Liver (tissue), 10 donors: Measurements from ENCODE around the gene VAPA. TPM values are rescaled to one million over a fixed set of nuclear protein-coding genes. Genes with fewer than 3 reads are reported as not detected.

Experiments used
- DNase-seq: peaks from one replicate; pipeline ENCODE4 v3.0.0-alpha.2; 2017; ENCODE audit warnings: low spot score
- H3K27ac ChIP-seq, 2 donors: one replicate each; pipeline ENCODE4 v1.7.0; 2013; ENCODE audit warnings: inconsistent platforms in 2 of 2, low read length in 2 of 2, control low read depth in 1 of 2, low read depth in 1 of 2, mild to moderate bottlenecking in 1 of 2
- H3K27me3 ChIP-seq, 4 donors: one replicate each; pipeline versions ENCODE4 v1.6.1 to v1.7.0; 2013; ENCODE audit warnings: low read length in 3 of 4, inconsistent platforms in 1 of 4, mild to moderate bottlenecking in 1 of 4, moderate library complexity in 1 of 4; ENCODE audit not compliant: control insufficient read depth in 4 of 4, insufficient read depth in 4 of 4
- H3K36me3 ChIP-seq, 4 donors: one replicate each; pipeline versions ENCODE4 v1.6.1 to v1.7.0; 2013; ENCODE audit warnings: low read length in 3 of 4, mild to moderate bottlenecking in 3 of 4, low read depth in 1 of 4, moderate library complexity in 1 of 4; ENCODE audit not compliant: control insufficient read depth in 4 of 4, insufficient read depth in 3 of 4
- H3K4me1 ChIP-seq, 4 donors: one replicate each; pipeline versions ENCODE4 v1.6.1 to v1.7.0; 2013; ENCODE audit warnings: low read length in 3 of 4, mild to moderate bottlenecking in 3 of 4, moderate library complexity in 1 of 4; ENCODE audit not compliant: control insufficient read depth in 4 of 4, insufficient read depth in 4 of 4
- H3K4me3 ChIP-seq, 3 donors: one replicate each; pipeline versions ENCODE4 v1.6.1 to v1.7.0; 2013; ENCODE audit warnings: low read length in 3 of 3, control low read depth in 1 of 3, low read depth in 1 of 3, mild to moderate bottlenecking in 1 of 3
- H3K9ac ChIP-seq, 2 donors: one replicate each; pipeline ENCODE4 v1.7.0; 2013; ENCODE audit warnings: low read length in 2 of 2, mild to moderate bottlenecking in 2 of 2, moderate library complexity in 2 of 2, control low read depth in 1 of 2, low read depth in 1 of 2
- H3K9me3 ChIP-seq, 4 donors: one replicate each; pipeline versions ENCODE4 v1.6.1 to v1.7.0; 2013; ENCODE audit warnings: low read length in 3 of 4; ENCODE audit not compliant: control insufficient read depth in 4 of 4
- EGR1 ChIP-seq, 2 donors: IDR thresholded peaks; 2 replicates each; pipeline ENCODE4 v1.6.1; 2016 to 2018; ENCODE audit warnings: antibody characterized with exemption in 2 of 2, low read depth in 2 of 2
- FOXA1 ChIP-seq: IDR thresholded peaks from 2 replicates; pipeline ENCODE4 v1.6.1; 2016; ENCODE audit warnings: antibody characterized with exemption
- FOXA2 ChIP-seq: IDR thresholded peaks from 2 replicates; pipeline ENCODE4 v1.6.1; 2016; ENCODE audit warnings: antibody characterized with exemption
- GABPA ChIP-seq, 2 donors: IDR thresholded peaks in 1 of 2; conservative IDR thresholded peaks in 1 of 2; 2 replicates each; pipeline ENCODE4 v1.6.1; 2016; ENCODE audit warnings: antibody characterized with exemption in 2 of 2, mild to moderate bottlenecking in 1 of 2, moderate library complexity in 1 of 2
- HNF4A ChIP-seq, 2 donors: conservative IDR thresholded peaks; 2 replicates each; pipeline ENCODE4 v1.6.1; 2016; ENCODE audit warnings: antibody characterized with exemption in 2 of 2, mild to moderate bottlenecking in 2 of 2
- HNF4G ChIP-seq: IDR thresholded peaks from 2 replicates; pipeline ENCODE4 v1.6.1; 2016; ENCODE audit warnings: antibody characterized with exemption
- JUND ChIP-seq, 2 donors: IDR thresholded peaks; 2 replicates each; pipeline ENCODE4 v1.6.1; 2016; ENCODE audit warnings: antibody characterized with exemption in 2 of 2
- NR2F2 ChIP-seq: IDR thresholded peaks from 2 replicates; pipeline ENCODE4 v1.6.1; 2016; ENCODE audit warnings: antibody characterized with exemption
- RAD21 ChIP-seq, 2 donors: IDR thresholded peaks; 2 replicates each; pipeline ENCODE4 v1.6.1; 2016; ENCODE audit warnings: antibody characterized with exemption in 2 of 2, mild to moderate bottlenecking in 2 of 2
- RXRA ChIP-seq, 2 donors: IDR thresholded peaks; 2 replicates each; pipeline ENCODE4 v1.6.1; 2017 to 2018; ENCODE audit warnings: antibody characterized with exemption in 2 of 2, mild to moderate bottlenecking in 1 of 2
- SP1 ChIP-seq: IDR thresholded peaks from 2 replicates; pipeline ENCODE4 v1.6.1; 2018; ENCODE audit warnings: antibody characterized with exemption, mild to moderate bottlenecking
- TAF1 ChIP-seq: conservative IDR thresholded peaks from 2 replicates; pipeline ENCODE4 v1.6.1; 2016; ENCODE audit warnings: antibody characterized with exemption, mild to moderate bottlenecking
- YY1 ChIP-seq: IDR thresholded peaks from 2 replicates; pipeline ENCODE4 v1.6.1; 2016; ENCODE audit warnings: antibody characterized with exemption, mild to moderate bottlenecking
- WGBS: extraction: QIAGEN DNeasy Blood & Tissue Kit; methylation state at CpG from one replicate; pipeline ENCODE4 v1.1.7; 2013; 5-methylcytosine and 5-hydroxymethylcytosine counted together
- polyA plus RNA-seq, 2 donors: library from polyadenylated mRNA; stranded (reverse) in 1 of 2; unstranded in 1 of 2; fragments of 200-250 nt in 1 of 2; fragments of >200 nt in 1 of 2; fragmentation: Nextera tagmentation in 1 of 2; extraction: Ambion mirVana in 1 of 2; gene quantifications; one replicate each; pipeline versions ENCODE4 v1.2.1 to v1.2.3, GENCODE V29; 2013 to 2015
- small RNA-seq: library from RNA; depleted of rRNA; stranded (forward); fragments of <200 nt; gene quantifications from one replicate; pipeline ENCODE3, GENCODE V24; 2014
- total RNA-seq, 2 donors: library from RNA; depleted of rRNA; stranded (reverse); fragments of >200 nt; gene quantifications; one replicate each; pipeline ENCODE4 v1.2.3, GENCODE V29; 2014
- TF ChIP-seq, protein P1 (sequence below): IDR thresholded peaks from 2 replicates; pipeline ENCODE4 v1.6.1; 2016; ENCODE audit warnings: antibody characterized with exemption
- TF ChIP-seq, protein P2 (sequence below): fragments of 150-350 bp; IDR thresholded peaks from 2 replicates; pipeline ENCODE4 v1.5.1; 2017; ENCODE audit warnings: improper control_type of control experiment, low read depth, low read length; ENCODE audit not compliant: missing input control
- TF ChIP-seq, protein P3 (sequence below): IDR thresholded peaks from 2 replicates; pipeline ENCODE4 v1.6.1; 2016; ENCODE audit warnings: antibody characterized with exemption
- TF ChIP-seq, protein P4 (sequence below): IDR thresholded peaks from 2 replicates; pipeline ENCODE4 v1.6.1; 2016; ENCODE audit warnings: antibody characterized with exemption, mild to moderate bottlenecking
- TF ChIP-seq, protein P5 (sequence below): IDR thresholded peaks from 2 replicates; pipeline ENCODE4 v1.6.1; 2016; ENCODE audit warnings: antibody characterized with exemption
- donor health status: healthy.
- donor health status: healthy.
- donor health status: healthy.
- donor health status: healthy.
- donor health status: healthy.

The VAPA gene
- total and polyA plus RNA-seq, 4 donors = 80.7 to 114 (median 91.0) TPM

DNA sequence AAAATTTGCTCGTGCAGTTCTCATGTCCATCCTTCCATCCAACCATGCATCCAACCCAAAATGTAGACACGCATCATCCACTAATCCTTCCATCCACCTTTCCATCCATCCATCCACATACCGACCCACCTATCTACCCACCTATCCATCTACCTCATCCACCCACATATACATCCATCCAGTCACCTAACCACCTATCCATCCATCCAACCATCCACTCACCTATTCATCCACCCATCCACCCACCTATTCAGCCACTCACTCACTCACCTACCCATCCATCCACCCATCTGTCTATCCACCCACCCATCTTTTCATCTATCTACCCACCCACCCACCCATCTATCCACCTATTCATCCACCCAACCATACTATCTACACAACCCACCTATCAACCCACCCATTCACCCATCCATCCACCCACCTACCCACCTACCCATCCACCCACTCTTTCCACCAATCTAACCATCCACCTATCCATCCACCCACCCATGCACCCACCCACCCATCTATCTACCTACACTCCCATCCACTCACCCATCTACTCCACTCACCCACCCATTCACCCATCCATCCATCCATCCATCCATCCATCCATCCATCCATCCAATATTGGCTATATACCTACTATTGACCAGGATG is 94.3 kb downstream of the VAPA start:
- Histone ChIP-seq H3K9ac (no peak overlapping the region), H3K36me3 (no peaks in the 10 kb centered on the region), H3K4me1 (no peaks in the 10 kb centered on the region), H3K27me3 (no peaks in the 10 kb centered on the region), H3K27ac (no peak overlapping the region), H3K9me3 (no peaks in the 10 kb centered on the region), H3K4me3 (no peak overlapping the region)
- no peak for DNase-seq
- TF ChIP-seq TAF1 (no peak), EGR1 (IDR thresholded peaks at IDR 0.05; ENCODE audit: low read depth in 2 of 2) (no peak), NR2F2 (no peak), HNF4A (conservative IDR thresholded peaks at IDR 0.05) (no peak), RXRA (IDR thresholded peaks at IDR 0.05) (no peak), SP1 (no peak), FOXA2 (no peak), YY1 (no peak), HNF4G (no peak), RAD21 (IDR thresholded peaks at IDR 0.05) (no peak), GABPA (IDR thresholded peaks at IDR 0.05 in 1 of 2, conservative IDR thresholded peaks at IDR 0.05 in 1 of 2) (no peak), JUND (IDR thresholded peaks at IDR 0.05) (no peak), FOXA1 (no peak)
- TF ChIP-seq, protein P1, sequence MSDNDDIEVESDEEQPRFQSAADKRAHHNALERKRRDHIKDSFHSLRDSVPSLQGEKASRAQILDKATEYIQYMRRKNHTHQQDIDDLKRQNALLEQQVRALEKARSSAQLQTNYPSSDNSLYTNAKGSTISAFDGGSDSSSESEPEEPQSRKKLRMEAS = no peak
- TF ChIP-seq, protein P2, sequence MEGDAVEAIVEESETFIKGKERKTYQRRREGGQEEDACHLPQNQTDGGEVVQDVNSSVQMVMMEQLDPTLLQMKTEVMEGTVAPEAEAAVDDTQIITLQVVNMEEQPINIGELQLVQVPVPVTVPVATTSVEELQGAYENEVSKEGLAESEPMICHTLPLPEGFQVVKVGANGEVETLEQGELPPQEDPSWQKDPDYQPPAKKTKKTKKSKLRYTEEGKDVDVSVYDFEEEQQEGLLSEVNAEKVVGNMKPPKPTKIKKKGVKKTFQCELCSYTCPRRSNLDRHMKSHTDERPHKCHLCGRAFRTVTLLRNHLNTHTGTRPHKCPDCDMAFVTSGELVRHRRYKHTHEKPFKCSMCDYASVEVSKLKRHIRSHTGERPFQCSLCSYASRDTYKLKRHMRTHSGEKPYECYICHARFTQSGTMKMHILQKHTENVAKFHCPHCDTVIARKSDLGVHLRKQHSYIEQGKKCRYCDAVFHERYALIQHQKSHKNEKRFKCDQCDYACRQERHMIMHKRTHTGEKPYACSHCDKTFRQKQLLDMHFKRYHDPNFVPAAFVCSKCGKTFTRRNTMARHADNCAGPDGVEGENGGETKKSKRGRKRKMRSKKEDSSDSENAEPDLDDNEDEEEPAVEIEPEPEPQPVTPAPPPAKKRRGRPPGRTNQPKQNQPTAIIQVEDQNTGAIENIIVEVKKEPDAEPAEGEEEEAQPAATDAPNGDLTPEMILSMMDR = no peak
- TF ChIP-seq, protein P3, sequence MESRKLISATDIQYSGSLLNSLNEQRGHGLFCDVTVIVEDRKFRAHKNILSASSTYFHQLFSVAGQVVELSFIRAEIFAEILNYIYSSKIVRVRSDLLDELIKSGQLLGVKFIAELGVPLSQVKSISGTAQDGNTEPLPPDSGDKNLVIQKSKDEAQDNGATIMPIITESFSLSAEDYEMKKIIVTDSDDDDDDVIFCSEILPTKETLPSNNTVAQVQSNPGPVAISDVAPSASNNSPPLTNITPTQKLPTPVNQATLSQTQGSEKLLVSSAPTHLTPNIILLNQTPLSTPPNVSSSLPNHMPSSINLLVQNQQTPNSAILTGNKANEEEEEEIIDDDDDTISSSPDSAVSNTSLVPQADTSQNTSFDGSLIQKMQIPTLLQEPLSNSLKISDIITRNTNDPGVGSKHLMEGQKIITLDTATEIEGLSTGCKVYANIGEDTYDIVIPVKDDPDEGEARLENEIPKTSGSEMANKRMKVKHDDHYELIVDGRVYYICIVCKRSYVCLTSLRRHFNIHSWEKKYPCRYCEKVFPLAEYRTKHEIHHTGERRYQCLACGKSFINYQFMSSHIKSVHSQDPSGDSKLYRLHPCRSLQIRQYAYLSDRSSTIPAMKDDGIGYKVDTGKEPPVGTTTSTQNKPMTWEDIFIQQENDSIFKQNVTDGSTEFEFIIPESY = no peak
- TF ChIP-seq, protein P4, sequence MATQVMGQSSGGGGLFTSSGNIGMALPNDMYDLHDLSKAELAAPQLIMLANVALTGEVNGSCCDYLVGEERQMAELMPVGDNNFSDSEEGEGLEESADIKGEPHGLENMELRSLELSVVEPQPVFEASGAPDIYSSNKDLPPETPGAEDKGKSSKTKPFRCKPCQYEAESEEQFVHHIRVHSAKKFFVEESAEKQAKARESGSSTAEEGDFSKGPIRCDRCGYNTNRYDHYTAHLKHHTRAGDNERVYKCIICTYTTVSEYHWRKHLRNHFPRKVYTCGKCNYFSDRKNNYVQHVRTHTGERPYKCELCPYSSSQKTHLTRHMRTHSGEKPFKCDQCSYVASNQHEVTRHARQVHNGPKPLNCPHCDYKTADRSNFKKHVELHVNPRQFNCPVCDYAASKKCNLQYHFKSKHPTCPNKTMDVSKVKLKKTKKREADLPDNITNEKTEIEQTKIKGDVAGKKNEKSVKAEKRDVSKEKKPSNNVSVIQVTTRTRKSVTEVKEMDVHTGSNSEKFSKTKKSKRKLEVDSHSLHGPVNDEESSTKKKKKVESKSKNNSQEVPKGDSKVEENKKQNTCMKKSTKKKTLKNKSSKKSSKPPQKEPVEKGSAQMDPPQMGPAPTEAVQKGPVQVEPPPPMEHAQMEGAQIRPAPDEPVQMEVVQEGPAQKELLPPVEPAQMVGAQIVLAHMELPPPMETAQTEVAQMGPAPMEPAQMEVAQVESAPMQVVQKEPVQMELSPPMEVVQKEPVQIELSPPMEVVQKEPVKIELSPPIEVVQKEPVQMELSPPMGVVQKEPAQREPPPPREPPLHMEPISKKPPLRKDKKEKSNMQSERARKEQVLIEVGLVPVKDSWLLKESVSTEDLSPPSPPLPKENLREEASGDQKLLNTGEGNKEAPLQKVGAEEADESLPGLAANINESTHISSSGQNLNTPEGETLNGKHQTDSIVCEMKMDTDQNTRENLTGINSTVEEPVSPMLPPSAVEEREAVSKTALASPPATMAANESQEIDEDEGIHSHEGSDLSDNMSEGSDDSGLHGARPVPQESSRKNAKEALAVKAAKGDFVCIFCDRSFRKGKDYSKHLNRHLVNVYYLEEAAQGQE = no peak
- TF ChIP-seq, protein P5, sequence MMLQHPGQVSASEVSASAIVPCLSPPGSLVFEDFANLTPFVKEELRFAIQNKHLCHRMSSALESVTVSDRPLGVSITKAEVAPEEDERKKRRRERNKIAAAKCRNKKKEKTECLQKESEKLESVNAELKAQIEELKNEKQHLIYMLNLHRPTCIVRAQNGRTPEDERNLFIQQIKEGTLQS = no peak
- 92% methylated on average over 3 of the region's 3 CpGs for WGBS

Small RNA genes lying within 50 kb of the gene (small RNA-seq; reads per million reads assigned to genes)
- not detected for gene RNA5SP450

Other genes starting within 250 kb of the VAPA start
- gene RAB31, start 205.7 kb upstream of the VAPA start, total RNA-seq = 10 to 100 TPM in 1 of 2 donors, 1 to 10 TPM in 1; 7.9 to 11.6 TPM
- 10 to 100 TPM in 1 of 2 donors, 1 to 10 TPM in 1; 3.6 to 12.8 TPM for gene RAB31, start 205.7 kb upstream of the VAPA start, polyA plus RNA-seq
- under 1 TPM; under 0.01 to 0.09 TPM for gene TXNDC2, start 28.0 kb upstream of the VAPA start, total RNA-seq
- not detected for gene TXNDC2, start 28.0 kb upstream of the VAPA start, polyA plus RNA-seq